GM06990 (cell line): ENCODE data around the gene TOM1L2.
A peak's percentile ranks its signal among the peaks of the same experiment; 100 is the strongest.
"Not testable (repeated sequence)": the region's sequence is repeated elsewhere in the genome, so short reads cannot be mapped to it uniquely, and the experiment has no call there.

Experiments used
- DNase-seq: peaks from one replicate; pipeline ENCODE4 v3.0.0-alpha.2; 2011; ENCODE audit not compliant: insufficient read length; ENCODE audit errors: extremely low read depth
- H3K27me3 ChIP-seq: replicated peaks from 2 replicates; pipeline ENCODE4 v1.6.0; 2011; ENCODE audit warnings: low read length; ENCODE audit not compliant: control insufficient read depth, insufficient read depth
- H3K36me3 ChIP-seq: 2 replicates; pipeline ENCODE4 v1.5.1; 2011; ENCODE audit warnings: low read length; ENCODE audit not compliant: control insufficient read depth, insufficient read depth
- H3K4me3 ChIP-seq: replicated peaks from 2 replicates; pipeline ENCODE4 v1.5.1; 2011; ENCODE audit warnings: low read depth, mild to moderate bottlenecking, control low read depth, low read length
- CTCF ChIP-seq: IDR thresholded peaks from 2 replicates; pipeline ENCODE4 v1.5.1; 2011; ENCODE audit warnings: low read length, control low read depth, mild to moderate bottlenecking, inconsistent platforms; ENCODE audit not compliant: insufficient read depth, poor library complexity, severe bottlenecking

TOM1L2 gene

GRCh38 chr17:17959520-17960361 lies 12.5 kb downstream of the TOM1L2 start:
- TF ChIP-seq CTCF: no peak
- no peaks in the 10 kb centered on the region for H3K27me3 ChIP-seq
- DNase-seq: peak; percentile 33
- H3K4me3 ChIP-seq: peak overlapping the region; percentile 50
- no peaks in the 10 kb centered on the region for H3K36me3 ChIP-seq

DNA sequence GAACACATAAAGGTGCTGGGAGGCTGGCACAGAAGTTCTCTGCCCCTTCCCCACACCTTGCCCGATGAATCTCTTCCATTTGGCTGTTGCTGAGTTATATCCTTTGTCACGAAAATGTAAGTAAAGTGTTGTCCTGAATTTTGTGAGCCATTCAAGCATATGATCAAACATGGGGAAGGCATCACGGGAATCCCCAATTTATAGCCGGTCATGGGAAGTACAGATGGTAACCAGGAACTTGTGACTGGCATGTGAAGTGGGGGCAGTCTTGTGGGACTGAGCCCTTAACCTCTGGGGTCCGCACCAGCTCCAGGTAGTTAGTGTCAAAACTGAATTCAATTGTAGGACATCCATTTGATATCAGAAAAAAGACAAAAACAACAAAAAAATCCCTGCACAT lies 13.2 kb downstream of the TOM1L2 start:
- H3K36me3 ChIP-seq: no peaks in the 10 kb centered on the region
- no peak for TF ChIP-seq CTCF
- no peak overlapping the region for H3K4me3 ChIP-seq
- DNase-seq: no peak
- H3K27me3 ChIP-seq: no peaks in the 10 kb centered on the region

GRCh38 chr17:17957584-17957916 lies 14.7 kb downstream of the TOM1L2 start:
- Histone ChIP-seq H3K27me3 (no peaks in the 10 kb centered on the region), H3K4me3 (no peak overlapping the region), H3K36me3 (no peaks in the 10 kb centered on the region)
- DNase-seq: no peak
- TF ChIP-seq CTCF: no peak

GRCh38 chr17:17955790-17956341 lies 16.3 kb downstream of the TOM1L2 start:
- H3K36me3 ChIP-seq, H3K4me3 ChIP-seq, H3K27me3 ChIP-seq, DNase-seq: not testable (repeated sequence)

- Histone ChIP-seq H3K4me3 (no peak overlapping the region), H3K27me3 (no peaks in the 10 kb centered on the region)
Measured at GRCh38 chr17:17954079-17954478, 18.1 kb downstream of the TOM1L2 start.

GRCh38 chr17:17952691-17953090 lies 19.5 kb downstream of the TOM1L2 start:
- no peak for DNase-seq
- TF ChIP-seq CTCF: no peak
- Histone ChIP-seq H3K27me3 (no peaks in the 10 kb centered on the region), H3K4me3 (no peak overlapping the region), H3K36me3 (no peaks in the 10 kb centered on the region)

More at GRCh38 chr17:17954079-17954478, 18.1 kb downstream of the TOM1L2 start:
- no peaks in the 10 kb centered on the region for H3K36me3 ChIP-seq
- DNase-seq: no peak
- TF ChIP-seq CTCF: no peak
